ENCODE data around the gene CDKN2AIP.

GRCh38 chr4:183400035-183400434, 44.4 kb upstream of the CDKN2AIP start:
- TF ChIP-seq, protein P1, sequence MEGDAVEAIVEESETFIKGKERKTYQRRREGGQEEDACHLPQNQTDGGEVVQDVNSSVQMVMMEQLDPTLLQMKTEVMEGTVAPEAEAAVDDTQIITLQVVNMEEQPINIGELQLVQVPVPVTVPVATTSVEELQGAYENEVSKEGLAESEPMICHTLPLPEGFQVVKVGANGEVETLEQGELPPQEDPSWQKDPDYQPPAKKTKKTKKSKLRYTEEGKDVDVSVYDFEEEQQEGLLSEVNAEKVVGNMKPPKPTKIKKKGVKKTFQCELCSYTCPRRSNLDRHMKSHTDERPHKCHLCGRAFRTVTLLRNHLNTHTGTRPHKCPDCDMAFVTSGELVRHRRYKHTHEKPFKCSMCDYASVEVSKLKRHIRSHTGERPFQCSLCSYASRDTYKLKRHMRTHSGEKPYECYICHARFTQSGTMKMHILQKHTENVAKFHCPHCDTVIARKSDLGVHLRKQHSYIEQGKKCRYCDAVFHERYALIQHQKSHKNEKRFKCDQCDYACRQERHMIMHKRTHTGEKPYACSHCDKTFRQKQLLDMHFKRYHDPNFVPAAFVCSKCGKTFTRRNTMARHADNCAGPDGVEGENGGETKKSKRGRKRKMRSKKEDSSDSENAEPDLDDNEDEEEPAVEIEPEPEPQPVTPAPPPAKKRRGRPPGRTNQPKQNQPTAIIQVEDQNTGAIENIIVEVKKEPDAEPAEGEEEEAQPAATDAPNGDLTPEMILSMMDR (IDR thresholded peaks at IDR 0.05) = no peak
- no peak for TF ChIP-seq EP300 (IDR thresholded peaks at IDR 0.05)
- TF ChIP-seq POLR2AphosphoS5 (IDR thresholded peaks at IDR 0.05) = no peak
